Activated CD4-positive, CD25-positive, alpha-beta regulatory T cell treated with anti-CD3 and anti-CD28 coated beads, Interleukin-2, amount 50 U/mL, for 24 hours (primary cell): Measurements from ENCODE around the gene SCT.

Source experiments
- ATAC-seq, 2 donors: fragments of 150-1000 bp; cut with Tn5 transposase; one replicate each; pipeline ENCODE4 v1.10.0; 2021; ENCODE audit warnings: mild to moderate bottlenecking in 1 of 2, moderate library complexity in 1 of 2

Gene SCT

DNA sequence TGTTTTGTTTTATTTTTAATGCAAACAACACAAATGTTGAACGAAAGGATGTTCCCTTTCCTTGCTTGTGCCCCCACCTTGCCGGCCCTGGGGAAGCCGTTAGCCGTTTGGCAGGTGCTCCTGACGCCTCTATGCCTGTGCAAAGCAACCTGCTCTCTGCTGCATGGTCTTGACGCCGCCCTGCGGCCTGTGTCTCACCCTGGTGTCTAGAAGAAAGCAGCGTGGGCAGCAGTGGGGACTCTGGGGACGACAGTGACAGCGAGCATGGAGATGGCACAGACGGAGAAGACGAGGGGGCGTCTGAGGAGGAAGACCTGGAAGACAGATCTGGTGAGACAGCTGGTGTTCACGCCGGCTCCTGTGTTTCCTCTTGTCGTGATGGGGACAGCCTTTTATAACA is 45.2 kb downstream of the SCT start:
- no peak for ATAC-seq

GRCh38 chr11:581342-581741 is 45.6 kb downstream of the SCT start:
- ATAC-seq = no peak

DNA sequence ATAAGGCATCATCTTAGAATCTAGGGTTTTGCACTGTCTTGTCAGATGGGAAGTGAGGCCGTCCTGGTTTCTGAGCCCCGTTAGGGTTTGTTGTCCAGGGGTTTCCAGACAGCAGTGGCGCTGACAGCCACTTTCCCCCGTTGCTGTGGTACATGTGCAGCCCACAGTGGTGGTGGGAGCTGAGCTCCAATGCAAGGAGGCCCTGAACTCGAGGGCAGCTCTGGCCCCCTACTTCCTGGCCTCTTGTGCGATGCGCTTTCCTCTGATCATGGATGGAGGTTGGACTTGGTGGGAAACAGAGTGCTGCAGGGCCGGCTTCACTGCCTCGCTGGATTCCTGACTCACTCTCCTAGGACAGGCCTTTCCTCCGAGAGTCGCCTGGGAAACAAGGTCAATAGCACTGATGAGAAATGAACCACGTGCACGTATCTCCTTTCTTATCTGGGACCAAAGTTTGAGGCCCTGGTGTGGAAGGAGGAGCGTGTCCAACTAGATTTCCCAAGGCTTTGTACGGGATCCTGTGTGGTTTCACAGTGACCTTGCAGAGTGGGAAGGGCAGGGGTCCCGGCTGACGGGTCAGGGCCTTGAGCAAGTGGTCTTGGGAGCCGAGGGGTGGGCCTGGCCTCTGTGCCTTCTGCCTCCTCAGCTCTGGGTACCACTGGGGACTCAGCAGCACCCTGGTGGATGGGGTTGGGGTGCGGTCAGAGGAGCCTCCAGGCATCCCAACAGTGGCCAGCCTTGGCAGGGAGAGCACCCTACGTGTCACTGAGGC is 47.0 kb downstream of the SCT start:
- no peak for ATAC-seq

DNA sequence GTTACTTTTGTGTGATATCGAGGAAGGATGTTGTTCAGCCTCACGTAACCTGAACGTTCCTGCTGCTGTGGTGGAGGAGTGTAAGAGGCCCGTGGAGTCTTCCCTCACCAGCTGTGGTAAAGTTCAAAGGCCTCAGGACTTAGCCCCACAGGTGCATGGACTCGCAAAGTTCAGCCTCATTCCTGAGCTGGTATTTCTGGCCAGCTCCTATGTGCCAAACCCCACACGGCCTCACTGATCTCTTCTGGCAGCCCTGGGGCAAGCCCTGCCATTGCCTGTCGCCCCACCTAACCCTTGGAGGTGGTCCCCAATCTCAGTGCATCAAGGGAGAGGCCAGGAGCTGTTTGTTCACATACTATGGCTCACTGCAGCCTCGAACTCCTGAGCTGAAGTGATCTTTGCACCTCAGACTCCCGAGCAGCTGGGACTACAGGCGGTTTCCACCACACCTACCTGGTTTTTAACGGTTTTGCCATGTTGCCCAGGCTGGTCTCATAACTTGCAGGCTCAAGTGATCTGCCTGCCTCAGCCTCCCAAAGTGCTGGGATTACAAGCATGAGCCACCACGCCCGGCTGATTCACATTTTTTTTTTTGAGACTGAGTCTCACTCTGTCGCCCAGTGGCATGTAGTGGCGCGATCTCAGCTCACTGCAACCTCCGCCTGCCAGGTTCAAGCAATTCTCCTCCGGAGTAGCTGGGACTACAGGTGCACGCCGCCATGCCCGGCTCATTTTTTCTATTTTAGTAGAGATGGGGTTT is 48.5 kb downstream of the SCT start:
- no peak for ATAC-seq

DNA sequence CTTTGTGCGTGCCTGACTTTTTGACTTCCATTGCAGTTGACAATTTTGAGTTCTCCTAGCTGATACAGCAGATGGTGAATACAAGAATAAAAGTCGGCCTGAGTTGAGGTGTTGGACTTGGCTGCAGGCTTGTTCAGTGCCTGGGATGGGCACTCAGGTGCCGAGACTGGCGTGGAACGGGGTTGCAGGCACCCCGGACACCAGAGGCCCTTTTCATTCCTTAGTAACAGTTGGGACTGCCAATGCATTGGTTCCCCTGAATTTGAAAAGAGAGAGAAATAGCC is 49.4 kb downstream of the SCT start:
- no peak for ATAC-seq

GRCh38 chr11:576811-577610 is 50.0 kb downstream of the SCT start:
- ATAC-seq = no peak
